Cardiac muscle cell (in vitro differentiated cells and primary cell): ENCODE results near the gene CDKN2AIPNL. TPM values are rescaled to one million over a fixed set of nuclear protein-coding genes. Genes with fewer than 3 reads are reported as not detected.

ENCODE experiments used
- DNase-seq, 2 donors: peaks; one replicate each; pipeline versions ENCODE4 v3.0.0 to v3.0.0-alpha.2; 2010 to 2017; ENCODE audit warnings: low read depth in 1 of 2, low spot score in 1 of 2
- H3K27ac ChIP-seq: fragments of 200-600 bp; sonication (generic); 2 replicates; pipeline ENCODE4 v1.5.1; 2016
- H3K27me3 ChIP-seq: fragments of 200-600 bp; sonication (generic); 2 replicates; pipeline ENCODE4 v1.6.0; 2016; ENCODE audit warnings: control low read depth
- H3K36me3 ChIP-seq: fragments of 200-600 bp; sonication (generic); 2 replicates; pipeline ENCODE4 v1.5.1; 2016; ENCODE audit warnings: control low read depth
- H3K4me1 ChIP-seq: fragments of 200-600 bp; sonication (generic); 2 replicates; pipeline ENCODE4 v1.8.1; 2017; ENCODE audit warnings: low read depth, mild to moderate bottlenecking, mixed run types
- H3K4me3 ChIP-seq: fragments of 200-600 bp; sonication (generic); 2 replicates; pipeline ENCODE4 v1.5.1; 2016; ENCODE audit warnings: mild to moderate bottlenecking
- H3K9me3 ChIP-seq: fragments of 200-600 bp; sonication (generic); 2 replicates; pipeline ENCODE4 v1.5.1; 2017; ENCODE audit warnings: low read depth, mild to moderate bottlenecking, control low read depth
- CTCF ChIP-seq: IDR thresholded peaks from 2 replicates; pipeline ENCODE4 v1.5.1; 2012; ENCODE audit warnings: low read depth, mild to moderate bottlenecking, low read length
- polyA plus RNA-seq: library from polyadenylated mRNA; unstranded; fragments of >200 nt; fragmentation: Nextera tagmentation; extraction: Ambion mirVana; gene quantifications from 2 replicates; pipeline ENCODE4 v1.2.1, GENCODE V29; 2016
- total RNA-seq: library from RNA; depleted of rRNA; stranded (reverse); fragments of >200 nt; gene quantifications from 2 replicates; pipeline ENCODE4 v1.2.3, GENCODE V29; 2016

The CDKN2AIPNL gene
- total and polyA plus RNA-seq, 2 experiments from 2014 or later, result 32.0 to 68.7 TPM

DNA sequence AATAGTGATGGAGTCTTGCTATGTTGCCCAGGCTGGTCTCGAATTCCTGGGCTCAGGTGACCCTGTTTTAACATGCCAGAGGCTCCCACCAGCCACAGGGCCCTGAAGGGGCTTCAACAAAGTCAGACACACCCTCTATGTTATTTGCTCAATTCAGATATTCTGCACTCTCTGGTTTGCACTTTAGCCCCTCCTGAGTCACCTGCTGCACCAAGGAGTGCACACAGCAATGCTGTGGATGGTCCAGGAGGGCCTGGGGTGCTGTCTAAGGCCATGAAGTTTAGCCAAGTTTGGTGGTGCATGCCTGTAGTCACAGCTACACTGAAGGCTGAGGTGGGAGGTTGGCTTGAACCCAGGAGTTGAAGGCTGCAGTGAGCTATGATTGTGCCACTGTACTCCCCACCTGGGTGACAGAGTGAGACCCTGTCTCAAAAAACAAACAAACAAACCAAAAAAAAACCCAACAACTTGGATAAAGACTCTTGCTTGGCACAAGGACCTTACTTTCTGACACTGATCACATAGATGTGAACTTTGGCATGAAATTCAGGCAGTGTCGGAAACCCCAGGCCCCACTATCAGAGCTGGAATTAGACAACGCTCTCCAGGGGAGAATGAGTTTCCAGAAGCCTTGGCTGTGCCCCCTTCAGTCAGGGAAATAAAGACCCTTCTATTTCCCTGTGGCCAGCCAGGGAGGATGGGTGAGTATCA, 39.7 kb upstream of the CDKN2AIPNL start:
- no peaks in the 10 kb centered on the region for H3K27me3 ChIP-seq
- H3K4me3 ChIP-seq, result no peak overlapping the region
- no peak for TF ChIP-seq CTCF
- H3K4me1 ChIP-seq, result no peaks in the 10 kb centered on the region
- H3K9me3 ChIP-seq, result no peaks in the 10 kb centered on the region
- no peak overlapping the region for H3K27ac ChIP-seq
- DNase-seq, result no peak
- H3K36me3 ChIP-seq, result no peaks in the 10 kb centered on the region

- TF ChIP-seq CTCF, result no peak
- Histone ChIP-seq H3K36me3 (no peaks in the 10 kb centered on the region), H3K27me3 (no peaks in the 10 kb centered on the region), H3K27ac (no peak overlapping the region), H3K4me1 (no peaks in the 10 kb centered on the region), H3K9me3 (no peaks in the 10 kb centered on the region), H3K4me3 (no peak overlapping the region)
- DNase-seq, result no peak
These were observed 38.7 kb upstream of the CDKN2AIPNL start for GRCh38 chr5:134450374-134450773.

DNA sequence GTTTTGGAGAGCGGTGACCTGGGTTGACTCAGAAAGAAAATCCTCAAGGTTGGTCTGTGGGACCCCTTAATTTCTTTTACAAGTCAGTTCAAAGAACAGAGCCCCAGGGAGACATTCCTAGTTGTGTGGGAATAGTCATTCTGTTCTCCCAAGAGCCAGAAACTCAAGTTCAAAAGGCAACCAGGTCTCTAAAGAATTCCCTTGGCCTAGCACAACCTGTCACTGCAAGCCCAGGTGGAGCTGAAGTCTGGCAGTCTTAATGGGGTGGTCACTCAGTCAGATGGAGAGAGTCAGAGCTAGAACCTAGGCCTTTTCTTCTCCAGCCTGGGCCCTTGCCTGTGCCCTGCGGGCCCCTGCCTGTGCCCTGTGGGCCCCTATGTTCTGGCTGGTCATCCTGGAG, 37.5 kb upstream of the CDKN2AIPNL start:
- DNase-seq, result no peak

GRCh38 chr5:134447815-134448520, 36.3 kb upstream of the CDKN2AIPNL start:
- no peaks in the 10 kb centered on the region for H3K27me3 ChIP-seq
- H3K4me1 ChIP-seq, result no peaks in the 10 kb centered on the region
- no peak for DNase-seq
- H3K36me3 ChIP-seq, result no peaks in the 10 kb centered on the region
- TF ChIP-seq CTCF, result no peak
- no peak overlapping the region for H3K27ac ChIP-seq
- H3K9me3 ChIP-seq, result no peaks in the 10 kb centered on the region
- H3K4me3 ChIP-seq, result no peak overlapping the region

More for the DNA sequence above, 37.5 kb upstream of the CDKN2AIPNL start:
- no peaks in the 10 kb centered on the region for H3K4me1 ChIP-seq
- H3K4me3 ChIP-seq, result no peak overlapping the region
- H3K27me3 ChIP-seq, result no peaks in the 10 kb centered on the region
- H3K27ac ChIP-seq, result no peak overlapping the region
- H3K36me3 ChIP-seq, result no peaks in the 10 kb centered on the region
- H3K9me3 ChIP-seq, result no peaks in the 10 kb centered on the region
- no peak for TF ChIP-seq CTCF

GRCh38 chr5:134446938-134447337, 35.3 kb upstream of the CDKN2AIPNL start:
- H3K27me3 ChIP-seq, result no peaks in the 10 kb centered on the region
- no peaks in the 10 kb centered on the region for H3K4me1 ChIP-seq
- H3K27ac ChIP-seq, result no peak overlapping the region
- H3K36me3 ChIP-seq, result no peaks in the 10 kb centered on the region
- TF ChIP-seq CTCF, result no peak
- no peak overlapping the region for H3K4me3 ChIP-seq
- H3K9me3 ChIP-seq, result no peaks in the 10 kb centered on the region
- no peak for DNase-seq
